ENCODE data around the gene LOXL3. TPM values are rescaled to one million over a fixed set of nuclear protein-coding genes. Genes with fewer than 3 reads are reported as not detected.

Gene LOXL3
- total RNA-seq, 1 donor from 2014 or later, result 24.2 TPM

GRCh38 chr2:74596584-74596983, 42.8 kb upstream of the LOXL3 start:
- Mint-ChIP-seq H3K27ac (no peak overlapping the region), H3K27me3 (peaks cover 11% of the 10 kb centered on the region), H3K4me3 (ENCODE audit: low read depth) (no peak overlapping the region), H3K36me3 (ENCODE audit: insufficient read depth) (no peaks in the 10 kb centered on the region), H3K4me1 (ENCODE audit: low read depth) (peaks cover 1% of the 10 kb centered on the region), H3K9me3 (ENCODE audit: low read depth) (no peaks in the 10 kb centered on the region)
- TF ChIP-seq, protein P1, sequence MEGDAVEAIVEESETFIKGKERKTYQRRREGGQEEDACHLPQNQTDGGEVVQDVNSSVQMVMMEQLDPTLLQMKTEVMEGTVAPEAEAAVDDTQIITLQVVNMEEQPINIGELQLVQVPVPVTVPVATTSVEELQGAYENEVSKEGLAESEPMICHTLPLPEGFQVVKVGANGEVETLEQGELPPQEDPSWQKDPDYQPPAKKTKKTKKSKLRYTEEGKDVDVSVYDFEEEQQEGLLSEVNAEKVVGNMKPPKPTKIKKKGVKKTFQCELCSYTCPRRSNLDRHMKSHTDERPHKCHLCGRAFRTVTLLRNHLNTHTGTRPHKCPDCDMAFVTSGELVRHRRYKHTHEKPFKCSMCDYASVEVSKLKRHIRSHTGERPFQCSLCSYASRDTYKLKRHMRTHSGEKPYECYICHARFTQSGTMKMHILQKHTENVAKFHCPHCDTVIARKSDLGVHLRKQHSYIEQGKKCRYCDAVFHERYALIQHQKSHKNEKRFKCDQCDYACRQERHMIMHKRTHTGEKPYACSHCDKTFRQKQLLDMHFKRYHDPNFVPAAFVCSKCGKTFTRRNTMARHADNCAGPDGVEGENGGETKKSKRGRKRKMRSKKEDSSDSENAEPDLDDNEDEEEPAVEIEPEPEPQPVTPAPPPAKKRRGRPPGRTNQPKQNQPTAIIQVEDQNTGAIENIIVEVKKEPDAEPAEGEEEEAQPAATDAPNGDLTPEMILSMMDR (IDR thresholded peaks at IDR 0.05; ENCODE audit: unreplicated experiment), result no peak
- DNase-seq (ENCODE audit: low spot score, unreplicated experiment), result no peak

GRCh38 chr2:74593826-74594772, 40.4 kb upstream of the LOXL3 start:
- Mint-ChIP-seq H3K4me1 (ENCODE audit: low read depth) (peaks cover 1% of the 10 kb centered on the region), H3K27me3 (peaks cover 16% of the 10 kb centered on the region), H3K9me3 (ENCODE audit: low read depth) (no peaks in the 10 kb centered on the region), H3K36me3 (ENCODE audit: insufficient read depth) (no peaks in the 10 kb centered on the region), H3K27ac (no peak overlapping the region), H3K4me3 (ENCODE audit: low read depth) (no peak overlapping the region)
- TF ChIP-seq, protein P1 (IDR thresholded peaks at IDR 0.05; ENCODE audit: unreplicated experiment), result no peak
- no peak for DNase-seq (ENCODE audit: low spot score, unreplicated experiment)

DNA sequence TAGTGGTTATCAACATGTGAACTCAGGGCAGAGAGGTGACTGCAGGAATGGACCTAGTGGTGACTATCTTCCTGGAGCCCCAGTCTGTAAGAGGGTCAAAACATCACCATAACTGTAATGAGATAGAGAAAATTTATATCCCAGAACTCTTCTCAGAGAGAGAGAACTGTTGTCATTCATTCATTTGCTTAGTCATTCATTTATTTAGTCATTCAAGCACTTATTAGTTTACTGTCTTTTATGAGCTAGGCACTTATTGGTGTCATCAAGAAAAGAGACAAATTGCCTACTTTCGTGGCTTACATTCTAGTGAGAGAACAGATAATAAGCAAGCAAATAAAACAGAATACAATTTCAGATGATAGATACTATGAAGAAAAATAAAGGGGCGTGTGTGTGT, 34.9 kb upstream of the LOXL3 start:
- peaks cover 21% of the 10 kb centered on the region for H3K27me3 Mint-ChIP-seq
- peaks cover 2% of the 10 kb centered on the region for H3K4me1 Mint-ChIP-seq (ENCODE audit: low read depth)
- H3K27ac Mint-ChIP-seq, result no peak overlapping the region
- no peak overlapping the region for H3K4me3 Mint-ChIP-seq (ENCODE audit: low read depth)
- DNase-seq (ENCODE audit: low spot score, unreplicated experiment), result no peak
- H3K36me3 Mint-ChIP-seq (ENCODE audit: insufficient read depth), result no peaks in the 10 kb centered on the region
- TF ChIP-seq, protein P1 (IDR thresholded peaks at IDR 0.05; ENCODE audit: unreplicated experiment), result no peak
- H3K9me3 Mint-ChIP-seq (ENCODE audit: low read depth), result no peaks in the 10 kb centered on the region

DNA sequence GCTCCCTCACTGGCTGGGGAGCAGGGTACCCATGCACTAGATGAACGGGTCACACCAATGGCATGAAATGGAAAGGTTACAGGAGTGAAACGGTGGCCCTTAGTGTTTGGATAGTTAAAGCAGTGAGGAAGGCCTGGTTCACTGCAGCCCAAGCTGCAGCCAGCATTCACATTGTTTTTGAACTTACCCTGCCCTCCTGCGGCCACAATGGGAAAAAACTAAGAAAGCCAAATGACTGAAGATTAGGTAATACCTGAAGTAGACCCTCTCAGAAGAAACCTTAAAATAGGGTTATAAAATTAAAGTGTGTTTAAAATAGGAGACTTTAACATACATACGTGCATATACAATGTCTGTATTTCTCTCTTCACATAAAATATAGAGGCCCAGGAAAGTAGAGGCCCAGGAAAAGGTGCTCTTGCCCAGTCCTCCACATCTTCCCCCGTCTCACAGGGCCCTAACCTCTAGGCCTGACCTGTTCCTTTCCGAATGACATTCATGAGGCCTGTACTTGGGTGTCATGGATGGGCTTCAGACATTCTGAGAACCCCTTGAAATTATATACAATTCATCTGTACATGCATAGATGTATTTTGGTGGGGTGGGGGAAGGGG, 34.0 kb upstream of the LOXL3 start:
- Mint-ChIP-seq H3K4me3 (ENCODE audit: low read depth) (no peak overlapping the region), H3K4me1 (ENCODE audit: low read depth) (peaks cover 1% of the 10 kb centered on the region)

More for the DNA sequence above, 34.0 kb upstream of the LOXL3 start:
- Mint-ChIP-seq H3K27me3 (peaks cover 16% of the 10 kb centered on the region), H3K36me3 (ENCODE audit: insufficient read depth) (no peaks in the 10 kb centered on the region), H3K9me3 (ENCODE audit: low read depth) (no peaks in the 10 kb centered on the region), H3K27ac (no peak overlapping the region)
- TF ChIP-seq, protein P1 (IDR thresholded peaks at IDR 0.05; ENCODE audit: unreplicated experiment), result peak; percentile 76
- peak; percentile 48 for DNase-seq (ENCODE audit: low spot score, unreplicated experiment)
